Right ventricle myocardium superior (tissue), 1 donor: Measurements from ENCODE around the gene SLC25A30. TPM values are rescaled to one million over a fixed set of nuclear protein-coding genes. Genes with fewer than 3 reads are reported as not detected.

Experiments used
- total RNA-seq: library from RNA; stranded (reverse); fragmentation: NEBNext Ultra II Directional; extraction: Animal tissue kit (Norgen Biotek cat#: 25700); gene quantifications from one replicate; pipeline ENCODE4 v1.2.1, GENCODE V29; 2021
- donor health status: DM: no; HTN: yes; CAD: no; lungs with severe emphysema.

Gene SLC25A30
- total RNA-seq, 1 donor from 2014 or later: 142 TPM

Other genes starting within 250 kb of the SLC25A30 start
- gene KCTD4, start 217.3 kb downstream of the SLC25A30 start, total RNA-seq: not detected
- gene TPT1, start 77.2 kb downstream of the SLC25A30 start, total RNA-seq: 4,220 TPM
- gene COG3, start 46.6 kb upstream of the SLC25A30 start, total RNA-seq: 12.9 TPM
- gene ERICH6B, start 197.4 kb upstream of the SLC25A30 start, total RNA-seq: not detected